HG03095 (cell line): ENCODE data around the gene CXCL11.
"Not testable (repeated sequence)": the region's sequence is repeated elsewhere in the genome, so short reads cannot be mapped to it uniquely, and the experiment has no call there.

Source experiments
- ATAC-seq: cut with Tn5 transposase; IDR thresholded peaks from one replicate; pipeline ENCODE4 v1.9.1; 2021; ENCODE audit warnings: moderate library complexity; ENCODE audit not compliant: unreplicated experiment

Gene CXCL11

GRCh38 chr4:76035799-76036380 lies at the start of gene CXCL11:
Gene CXCL11, minus strand, starts transcription at chr4:76036070. Its CDS starts 83 bp downstream, at chr4:76035987.
- no peak for ATAC-seq

GRCh38 chr4:76084542-76084941 lies 48.7 kb upstream of the CXCL11 start:
- ATAC-seq, result no peak

- ATAC-seq, result no peak
These were observed 47.6 kb upstream of the CXCL11 start for GRCh38 chr4:76083386-76083988.

- ATAC-seq, result no peak
These were observed 42.3 kb upstream of the CXCL11 start for GRCh38 chr4:76078033-76078613.

GRCh38 chr4:76074993-76075600 lies 39.2 kb upstream of the CXCL11 start:
- ATAC-seq, result no peak

- ATAC-seq, result no peak
These were observed 38.6 kb upstream of the CXCL11 start, which contains the start of gene ART3 for GRCh38 chr4:76074468-76074867. Gene ART3, plus strand, starts transcription at chr4:76074709. Its CDS starts 1,181 bp downstream, at chr4:76075890.

GRCh38 chr4:76072760-76073159 lies 36.9 kb upstream of the CXCL11 start:
- ATAC-seq, result no peak

GRCh38 chr4:76067652-76068286 lies 31.9 kb upstream of the CXCL11 start:
- no peak for ATAC-seq

- ATAC-seq, result no peak
These were observed 30.7 kb upstream of the CXCL11 start for GRCh38 chr4:76066546-76066945.

GRCh38 chr4:76061982-76062381 lies 26.1 kb upstream of the CXCL11 start:
- peak; percentile 65 for ATAC-seq

- ATAC-seq, result no peak
These were observed 25.6 kb upstream of the CXCL11 start for GRCh38 chr4:76061421-76061820.

GRCh38 chr4:76060506-76060905 lies 24.6 kb upstream of the CXCL11 start:
- ATAC-seq, result no peak

- ATAC-seq, result no peak
These were observed 23.9 kb upstream of the CXCL11 start for GRCh38 chr4:76059750-76060149.

GRCh38 chr4:76058888-76059426 lies 23.1 kb upstream of the CXCL11 start:
- no peak for ATAC-seq

- peak; percentile 34 for ATAC-seq
These were observed 22.4 kb upstream of the CXCL11 start for GRCh38 chr4:76058302-76058701.

GRCh38 chr4:76055421-76055820 lies 19.6 kb upstream of the CXCL11 start:
- ATAC-seq, result no peak

GRCh38 chr4:76055016-76055415 lies 19.1 kb upstream of the CXCL11 start:
- ATAC-seq, result peak; percentile 97

GRCh38 chr4:76053730-76054129 lies 17.9 kb upstream of the CXCL11 start:
- no peak for ATAC-seq

- ATAC-seq, result not testable (repeated sequence)
These were observed 14.7 kb upstream of the CXCL11 start for GRCh38 chr4:76050560-76051050.

GRCh38 chr4:76049860-76050416 lies 14.1 kb upstream of the CXCL11 start:
- not testable (repeated sequence) for ATAC-seq

GRCh38 chr4:76044686-76045085 lies 8.8 kb upstream of the CXCL11 start:
- not testable (repeated sequence) for ATAC-seq
